Measurements from ENCODE around the gene DOCK11.
"Not testable (repeated sequence)": the region's sequence is repeated elsewhere in the genome, so short reads cannot be mapped to it uniquely, and the experiment has no call there.

Gene DOCK11

DNA sequence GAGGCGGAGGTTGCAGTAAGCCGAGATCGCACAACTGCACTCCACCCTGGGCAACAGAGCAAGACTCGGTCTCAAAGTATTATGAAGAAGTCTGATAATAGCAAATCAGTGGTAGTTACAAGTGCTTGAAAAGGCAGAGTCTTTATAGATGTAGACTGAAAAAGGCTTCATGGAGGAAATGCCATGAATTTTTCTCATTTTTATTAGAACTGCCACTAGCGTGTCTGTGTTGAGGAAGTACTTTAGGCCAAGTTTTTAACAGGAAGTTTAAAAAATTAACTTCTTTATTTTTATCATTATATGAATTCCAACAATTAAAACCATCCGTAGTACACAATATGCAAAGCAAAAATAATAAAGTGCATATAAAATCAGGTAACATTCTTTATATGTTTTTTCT is 199.0 kb downstream of the DOCK11 start:
- no peak for DNase-seq (ENCODE audit: low spot score)

GRCh38 chrX:118698516-118699170 is 203.0 kb downstream of the DOCK11 start:
- peak; percentile 39 for DNase-seq (ENCODE audit: low spot score)

- DNase-seq (ENCODE audit: low spot score), result no peak
These were observed 207.1 kb downstream of the DOCK11 start for GRCh38 chrX:118702741-118703140.

DNA sequence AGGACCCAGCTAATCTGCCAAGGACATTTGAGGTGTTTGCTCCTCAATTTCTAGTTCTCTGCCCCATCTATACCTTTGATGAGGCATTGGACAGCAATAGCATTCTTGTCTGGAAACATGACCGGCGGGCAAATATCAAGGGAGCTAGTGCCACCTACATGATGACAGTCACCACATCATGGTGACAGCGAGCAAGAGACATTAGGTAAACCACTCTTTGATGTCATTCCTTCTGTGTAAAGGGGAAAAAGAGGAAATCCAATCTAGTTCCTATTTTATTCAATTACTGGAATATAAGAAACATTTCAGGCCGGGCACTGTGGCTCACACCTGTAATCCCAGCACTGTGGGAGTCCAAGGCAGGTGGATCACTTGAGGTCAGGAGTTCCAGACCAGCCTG is 211.1 kb downstream of the DOCK11 start:
- no peak for DNase-seq (ENCODE audit: low spot score)

GRCh38 chrX:118714521-118714920 is 218.9 kb downstream of the DOCK11 start:
- no peak for DNase-seq (ENCODE audit: low spot score)

GRCh38 chrX:118715917-118716316 is 220.3 kb downstream of the DOCK11 start:
- DNase-seq (ENCODE audit: low spot score), result not testable (repeated sequence)

GRCh38 chrX:118716833-118717232 is 221.2 kb downstream of the DOCK11 start:
- DNase-seq (ENCODE audit: low spot score), result not testable (repeated sequence)

DNA sequence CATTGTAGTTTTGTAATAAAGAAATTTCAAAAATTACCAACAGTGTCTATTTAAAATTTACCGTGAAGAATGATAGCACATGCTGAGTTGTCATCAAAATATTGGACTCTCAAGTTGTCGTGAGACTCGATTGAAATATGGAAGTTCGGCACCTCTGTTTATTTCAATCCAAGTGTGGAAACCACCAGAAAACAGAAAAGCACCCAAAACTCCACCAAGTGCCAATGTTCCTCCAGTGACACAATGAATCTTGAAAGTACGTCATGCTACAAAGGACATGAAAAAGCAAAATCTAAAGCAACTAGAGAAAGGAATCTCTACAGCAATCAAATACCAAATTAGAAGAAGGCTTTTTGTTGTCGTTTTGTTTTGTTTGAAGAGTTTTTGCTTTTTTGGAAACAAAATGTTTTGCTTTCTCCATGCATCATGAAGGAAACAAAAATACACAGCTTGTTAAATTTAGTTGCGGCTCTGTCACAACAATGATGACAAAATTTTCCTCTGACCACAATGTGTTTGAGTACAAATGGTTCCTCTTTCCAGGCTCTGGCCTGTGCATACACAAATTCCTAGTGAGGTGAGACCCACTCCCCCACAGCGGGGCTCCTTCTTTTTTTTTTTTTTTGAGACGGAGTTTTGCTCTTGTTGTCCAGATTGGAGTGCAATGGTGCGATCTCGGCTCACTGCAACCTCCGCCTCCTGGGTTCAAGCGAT is 222.2 kb downstream of the DOCK11 start:
- DNase-seq (ENCODE audit: low spot score), result peak; percentile 44

DNA sequence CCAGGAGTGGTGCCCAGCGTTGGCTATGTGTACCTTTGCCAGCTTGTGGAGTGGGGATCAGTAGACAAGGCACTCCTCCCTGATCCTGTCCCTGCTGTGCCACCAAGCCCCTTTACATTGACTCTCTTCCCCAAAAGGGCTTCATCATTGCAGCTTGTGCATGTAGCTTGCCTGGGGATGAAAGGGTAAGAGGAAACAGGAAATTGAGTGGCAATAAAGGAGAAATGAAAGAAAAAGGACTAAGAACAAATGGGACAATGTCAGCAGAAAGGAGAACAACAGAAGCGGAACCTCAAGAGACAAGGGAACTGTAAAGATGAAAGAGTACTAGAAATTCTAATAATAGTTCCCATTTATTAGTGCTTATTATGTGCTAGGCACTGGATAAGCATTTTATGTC is 223.1 kb downstream of the DOCK11 start:
- DNase-seq (ENCODE audit: low spot score), result peak; percentile 61

- DNase-seq (ENCODE audit: low spot score), result no peak
These were observed 224.6 kb downstream of the DOCK11 start for GRCh38 chrX:118720058-118720707.

DNA sequence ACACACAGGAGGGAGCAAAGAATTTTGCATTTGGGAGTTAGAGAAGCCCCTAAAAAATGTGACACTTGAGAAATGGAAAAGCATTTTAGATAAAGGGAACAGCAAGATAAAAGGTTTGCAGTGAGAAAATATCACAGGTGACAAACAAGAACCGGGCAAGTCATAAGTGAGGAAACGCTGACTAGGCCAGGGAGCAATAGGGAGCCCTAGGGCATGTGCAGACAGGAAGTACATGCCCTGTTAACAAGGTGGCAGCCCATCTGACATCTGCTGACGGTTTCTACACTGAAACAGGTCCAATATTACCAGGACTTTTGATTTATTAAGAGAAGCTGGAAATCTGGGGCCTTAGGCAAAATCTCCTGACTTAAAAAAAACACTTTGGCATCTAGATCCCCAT is 227.8 kb downstream of the DOCK11 start:
- no peak for DNase-seq (ENCODE audit: low spot score)

- no peak for DNase-seq (ENCODE audit: low spot score)
These were observed 228.8 kb downstream of the DOCK11 start for GRCh38 chrX:118724365-118724764.

GRCh38 chrX:118724775-118725174 is 229.2 kb downstream of the DOCK11 start:
- no peak for DNase-seq (ENCODE audit: low spot score)

DNA sequence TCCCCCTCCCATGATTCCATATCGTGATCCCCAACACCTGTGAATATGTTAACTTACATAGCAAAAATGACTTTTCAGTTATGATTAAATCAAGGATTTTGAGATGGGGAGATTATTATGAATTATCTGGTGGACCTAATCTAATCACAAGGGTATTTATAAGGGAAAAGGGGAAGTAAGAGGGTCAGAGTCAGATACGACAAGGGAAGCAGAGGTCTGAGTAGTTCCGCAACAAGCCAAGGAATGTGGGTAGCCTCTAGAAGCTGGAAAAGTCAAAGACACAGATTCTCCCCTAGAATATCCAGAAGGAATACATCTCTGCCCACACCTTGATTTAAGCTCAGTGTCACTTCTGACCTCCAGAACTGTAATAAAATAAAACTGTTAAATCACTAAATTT is 230.8 kb downstream of the DOCK11 start:
- no peak for DNase-seq (ENCODE audit: low spot score)

DNA sequence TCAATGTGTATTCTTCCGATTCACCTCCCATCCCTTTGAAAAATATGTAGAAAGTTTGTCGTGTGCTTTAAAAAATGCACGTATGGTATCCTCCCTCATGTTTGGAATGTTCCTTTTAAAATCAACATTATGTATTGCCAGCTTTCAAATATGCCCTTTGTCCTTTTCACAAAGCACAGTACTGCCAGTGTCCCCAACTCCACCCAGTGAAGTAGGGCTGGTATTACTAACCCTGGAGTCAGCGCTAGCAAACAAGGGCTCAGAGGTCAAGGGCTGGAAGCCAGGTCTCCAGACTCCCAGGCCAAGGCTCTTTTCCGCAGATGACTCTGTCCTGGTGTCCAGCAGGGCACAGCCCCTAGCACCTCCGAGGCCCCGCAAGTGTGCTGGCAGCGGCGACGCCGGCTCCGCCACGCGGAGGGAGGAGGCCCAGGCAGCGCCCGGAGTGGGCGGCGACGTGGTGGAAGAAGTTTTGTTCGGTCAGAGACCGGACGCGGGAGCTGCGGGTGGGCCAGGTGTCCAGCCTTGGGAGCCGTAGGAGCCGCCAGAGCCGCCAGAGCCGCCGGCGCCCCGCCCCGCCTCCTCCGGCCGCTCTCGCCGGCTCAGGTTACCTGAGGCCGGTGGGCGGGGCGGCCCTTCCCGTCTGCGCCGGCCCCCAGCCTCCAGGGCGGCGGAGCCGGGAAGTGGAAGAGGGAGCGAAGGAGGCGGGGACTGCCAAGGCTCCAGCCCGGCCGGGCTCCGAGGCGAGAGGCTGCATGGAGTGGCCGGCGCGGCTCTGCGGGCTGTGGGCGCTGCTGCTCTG is 231.5 kb downstream of the DOCK11 start, which contains the start of gene IL13RA1:
TSS of gene IL13RA1 (plus strand) at position 720 of the 799 bp plus-strand sequence. CDS start at position 753, 33 bp downstream.
- peak; percentile 35 for DNase-seq (ENCODE audit: low spot score)

DNA sequence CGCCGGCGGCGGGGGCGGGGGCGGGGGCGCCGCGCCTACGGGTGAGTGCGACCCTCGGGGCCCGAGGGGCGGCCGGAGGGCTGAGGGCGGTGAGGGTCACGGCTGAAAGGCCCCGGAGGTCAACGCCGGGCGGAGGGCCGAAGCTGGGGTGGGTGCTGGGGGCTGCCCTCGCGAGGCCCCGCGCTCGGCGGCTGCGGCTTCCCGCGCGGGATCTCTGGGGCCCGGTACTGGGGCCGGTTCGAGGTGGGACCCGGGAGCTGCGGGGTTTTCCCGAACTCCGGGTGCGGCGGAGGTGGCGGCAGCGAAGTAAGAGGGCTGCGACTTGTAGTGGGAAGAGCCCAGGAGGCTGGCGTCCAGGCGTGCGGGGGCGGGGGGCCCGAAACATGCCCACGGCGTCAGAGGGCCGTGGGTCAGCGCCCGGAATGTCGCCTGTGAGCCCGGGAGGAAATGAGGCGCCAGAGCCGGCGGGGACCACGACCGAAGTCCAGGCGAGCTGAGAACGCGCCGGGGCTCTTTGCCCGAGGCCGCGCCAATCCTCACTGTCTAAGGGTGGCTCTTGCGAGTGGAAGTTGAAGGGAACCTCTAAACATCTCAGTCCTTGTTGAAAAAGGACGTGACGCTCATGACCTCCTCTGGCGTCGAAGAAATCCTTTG is 232.2 kb downstream of the DOCK11 start:
- no peak for DNase-seq (ENCODE audit: low spot score)

- no peak for DNase-seq (ENCODE audit: low spot score)
These were observed 233.5 kb downstream of the DOCK11 start for GRCh38 chrX:118729042-118729652.

- no peak for DNase-seq (ENCODE audit: low spot score)
These were observed 235.1 kb downstream of the DOCK11 start for GRCh38 chrX:118730500-118731247.

DNA sequence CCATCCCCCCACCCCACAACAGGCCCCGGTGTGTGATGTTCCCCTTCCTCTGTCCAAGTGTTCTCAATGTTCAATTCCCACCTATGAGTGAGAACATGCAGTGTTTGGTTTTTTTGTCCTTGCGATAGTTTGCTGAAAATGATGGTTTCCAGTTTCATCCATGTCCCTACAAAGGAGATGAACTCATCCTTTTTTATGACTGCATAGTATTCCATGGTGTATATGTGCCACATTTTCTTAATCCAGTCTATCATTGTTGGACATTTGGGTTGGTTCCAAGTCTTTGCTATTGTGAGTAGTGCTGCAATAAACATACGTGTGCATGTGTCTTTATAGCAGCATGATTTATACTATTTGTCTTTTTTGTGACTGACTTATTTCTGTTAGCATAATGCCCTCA is 236.9 kb downstream of the DOCK11 start:
- DNase-seq (ENCODE audit: low spot score), result not testable (repeated sequence)

DNA sequence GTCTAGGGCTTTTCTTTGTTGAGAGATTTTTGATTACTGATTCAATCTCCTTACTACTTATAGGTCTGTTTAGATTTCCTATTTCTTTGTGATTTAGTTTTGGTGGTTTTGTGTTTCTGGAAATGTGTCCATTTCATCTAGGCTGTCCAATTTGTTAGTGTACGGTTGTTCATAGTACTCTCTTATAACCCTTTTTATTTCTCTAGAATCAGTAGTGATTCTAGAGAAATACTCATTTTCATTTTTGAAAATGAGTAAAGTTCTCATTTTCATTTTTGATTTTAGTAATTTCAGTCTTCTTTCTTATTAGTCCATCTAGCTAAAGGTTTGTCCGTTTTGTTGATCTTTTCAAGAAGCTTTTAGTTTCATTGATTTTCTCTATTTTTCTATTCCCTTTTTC is 239.3 kb downstream of the DOCK11 start:
- DNase-seq (ENCODE audit: low spot score), result no peak

All from pons (tissue), 1 donor.